Ascending aorta (tissue), 2 donors: ENCODE results near the gene ZC3H6. TPM values are rescaled to one million over a fixed set of nuclear protein-coding genes. Genes with fewer than 3 reads are reported as not detected.

Experiments used
- DNase-seq, 2 donors: peaks; one replicate each; pipeline ENCODE4 v3.0.0-alpha.2; 2019; ENCODE audit warnings: low spot score in 2 of 2
- H3K27ac ChIP-seq, 2 donors: fragments of 200-600 bp; sonication (generic); one replicate each; pipeline ENCODE4 v1.5.1; 2016 to 2017; ENCODE audit warnings: mild to moderate bottlenecking in 1 of 2
- H3K27me3 ChIP-seq: fragments of 200-600 bp; sonication (generic); one replicate; pipeline ENCODE4 v1.5.1; 2017
- H3K36me3 ChIP-seq, 2 donors: fragments of 200-600 bp; sonication (generic); one replicate each; pipeline ENCODE4 v1.5.1; 2016
- H3K4me1 ChIP-seq, 2 donors: fragments of 200-600 bp; sonication (generic); one replicate each; pipeline ENCODE4 v1.5.1; 2016 to 2017; ENCODE audit warnings: mild to moderate bottlenecking in 1 of 2
- H3K4me3 ChIP-seq, 2 donors: fragments of 200-600 bp; sonication (generic); one replicate each; pipeline ENCODE4 v1.5.1; 2016 to 2017; ENCODE audit warnings: mild to moderate bottlenecking in 1 of 2
- H3K9me3 ChIP-seq, 2 donors: fragments of 200-600 bp; sonication (generic); one replicate each; pipeline ENCODE4 v1.5.1; 2016
- intact Hi-C: fragments of 100-400 bp; cut with DNase I; formaldehyde crosslinking; loops from one replicate; pipeline ENCODE4 v1.15.1; 2023
- total RNA-seq: library from RNA; depleted of rRNA; stranded (reverse); fragments of >200 nt; gene quantifications from one replicate; pipeline ENCODE4 v1.1.0, GENCODE V29; 2016
- TF ChIP-seq, protein P1 (sequence below), 3 experiments: fragments of 200-600 bp in 2 of 3; fragments of 450-650 bp in 1 of 3; sonication (generic) in 2 of 3; IDR thresholded peaks; one replicate each; pipeline ENCODE4 v1.5.1; 2016 to 2019; ENCODE audit warnings: antibody characterized with exemption in 3 of 3, mild to moderate bottlenecking in 1 of 3, moderate library complexity in 1 of 3

The ZC3H6 gene
- total RNA-seq, 1 donor from 2014 or later, result 1.5 TPM

DNA sequence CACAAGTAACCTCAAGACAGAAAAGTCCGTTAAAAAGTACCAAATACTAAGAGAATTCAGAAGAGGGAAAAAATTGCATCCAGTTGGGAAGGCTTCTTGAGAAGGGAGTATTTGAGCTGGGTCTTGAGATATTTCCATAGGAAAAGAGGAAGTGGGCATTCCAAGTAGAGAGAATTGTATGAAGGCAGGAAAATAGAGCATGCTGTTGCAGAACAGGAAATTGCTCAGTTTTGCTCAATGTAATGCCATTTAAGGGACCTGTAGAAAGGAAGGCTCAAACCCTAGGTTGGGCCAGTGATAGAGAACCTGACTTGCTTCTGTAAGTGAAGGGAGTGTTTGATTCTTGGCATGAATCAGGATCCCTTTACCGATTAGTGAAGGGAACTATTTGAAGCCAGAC lies 19.5 kb upstream of the ZC3H6 start:
- no peak overlapping the region for H3K27ac ChIP-seq
- TF ChIP-seq, protein P1, sequence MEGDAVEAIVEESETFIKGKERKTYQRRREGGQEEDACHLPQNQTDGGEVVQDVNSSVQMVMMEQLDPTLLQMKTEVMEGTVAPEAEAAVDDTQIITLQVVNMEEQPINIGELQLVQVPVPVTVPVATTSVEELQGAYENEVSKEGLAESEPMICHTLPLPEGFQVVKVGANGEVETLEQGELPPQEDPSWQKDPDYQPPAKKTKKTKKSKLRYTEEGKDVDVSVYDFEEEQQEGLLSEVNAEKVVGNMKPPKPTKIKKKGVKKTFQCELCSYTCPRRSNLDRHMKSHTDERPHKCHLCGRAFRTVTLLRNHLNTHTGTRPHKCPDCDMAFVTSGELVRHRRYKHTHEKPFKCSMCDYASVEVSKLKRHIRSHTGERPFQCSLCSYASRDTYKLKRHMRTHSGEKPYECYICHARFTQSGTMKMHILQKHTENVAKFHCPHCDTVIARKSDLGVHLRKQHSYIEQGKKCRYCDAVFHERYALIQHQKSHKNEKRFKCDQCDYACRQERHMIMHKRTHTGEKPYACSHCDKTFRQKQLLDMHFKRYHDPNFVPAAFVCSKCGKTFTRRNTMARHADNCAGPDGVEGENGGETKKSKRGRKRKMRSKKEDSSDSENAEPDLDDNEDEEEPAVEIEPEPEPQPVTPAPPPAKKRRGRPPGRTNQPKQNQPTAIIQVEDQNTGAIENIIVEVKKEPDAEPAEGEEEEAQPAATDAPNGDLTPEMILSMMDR (IDR thresholded peaks at IDR 0.05), result no peak
- intact Hi-C loops, result loop anchor here (2.0 to 10.0 kb wide), 3 partner anchors 19 to 361 kb away; partner anchors contain the start of genes MERTK, TTL and ZC3H6
- no peaks in the 10 kb centered on the region for H3K9me3 ChIP-seq
- no peaks in the 10 kb centered on the region for H3K27me3 ChIP-seq
- peaks cover 0 to 7% of the 10 kb centered on the region in 2 donors for H3K4me1 ChIP-seq
- no peak for DNase-seq
- no peaks in the 10 kb centered on the region for H3K36me3 ChIP-seq
- no peak overlapping the region for H3K4me3 ChIP-seq

DNA sequence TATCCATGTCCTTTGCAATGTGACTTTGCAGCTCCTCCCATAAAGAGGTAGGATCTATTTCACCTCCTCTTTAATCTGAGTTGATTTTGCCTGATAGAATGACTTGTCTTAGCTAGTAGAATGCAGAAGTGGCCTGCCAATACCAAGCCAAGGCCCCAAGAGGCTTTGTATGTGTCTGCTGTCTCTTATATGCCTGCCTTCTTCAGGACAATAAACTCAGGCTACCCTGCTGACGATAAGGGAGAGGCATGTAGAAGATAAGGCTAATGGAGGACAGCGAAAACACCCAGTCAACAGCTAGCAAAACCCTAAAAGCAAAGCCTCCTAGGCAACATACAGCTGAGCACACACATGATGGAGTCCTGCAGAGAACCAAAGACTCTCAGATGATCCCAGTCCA lies 18.7 kb upstream of the ZC3H6 start:
- TF ChIP-seq, protein P1 (IDR thresholded peaks at IDR 0.05), result no peak
- intact Hi-C loops, result loop anchor here (5.0 to 10.0 kb wide), 2 partner anchors 226 to 362 kb away; partner anchors contain the start of genes MERTK and TTL

DNA sequence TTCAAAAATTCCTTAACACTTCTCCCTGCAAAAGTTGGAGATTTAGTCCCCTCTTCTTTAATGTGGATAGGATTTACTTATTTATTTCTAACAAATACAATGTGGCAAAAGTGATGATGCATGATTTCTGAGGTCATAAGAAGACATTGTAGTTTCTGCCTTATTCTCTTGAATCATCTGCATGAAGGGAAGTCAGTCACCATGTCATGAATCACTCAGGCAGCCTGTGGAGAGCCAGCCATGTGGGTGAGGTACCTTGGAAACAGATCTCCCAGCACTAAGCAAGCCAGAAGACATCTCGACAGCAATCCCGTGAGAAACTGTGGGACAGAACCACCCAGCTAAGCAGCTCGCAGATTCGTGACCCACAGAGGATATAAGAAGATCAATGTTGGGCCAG lies 17.8 kb upstream of the ZC3H6 start:
- DNase-seq, result no peak
- Histone ChIP-seq H3K27me3 (no peaks in the 10 kb centered on the region), H3K36me3 (no peaks in the 10 kb centered on the region), H3K9me3 (no peaks in the 10 kb centered on the region), H3K27ac (no peak overlapping the region), H3K4me3 (no peak overlapping the region), H3K4me1 (peaks cover 0 to 7% of the 10 kb centered on the region in 2 donors)
- intact Hi-C loops, result loop anchor here (5.0 to 10.0 kb wide), 2 partner anchors 225 to 363 kb away; partner anchors contain the start of genes MERTK and TTL
- TF ChIP-seq, protein P1 (IDR thresholded peaks at IDR 0.05), result no peak

More for the DNA sequence above, 18.7 kb upstream of the ZC3H6 start:
- H3K4me1 ChIP-seq, result peaks cover 0 to 7% of the 10 kb centered on the region in 2 donors
- H3K36me3 ChIP-seq, result no peaks in the 10 kb centered on the region
- H3K27ac ChIP-seq, result no peak overlapping the region
- no peaks in the 10 kb centered on the region for H3K27me3 ChIP-seq
- H3K4me3 ChIP-seq, result no peak overlapping the region
- no peaks in the 10 kb centered on the region for H3K9me3 ChIP-seq
- DNase-seq, result no peak

DNA sequence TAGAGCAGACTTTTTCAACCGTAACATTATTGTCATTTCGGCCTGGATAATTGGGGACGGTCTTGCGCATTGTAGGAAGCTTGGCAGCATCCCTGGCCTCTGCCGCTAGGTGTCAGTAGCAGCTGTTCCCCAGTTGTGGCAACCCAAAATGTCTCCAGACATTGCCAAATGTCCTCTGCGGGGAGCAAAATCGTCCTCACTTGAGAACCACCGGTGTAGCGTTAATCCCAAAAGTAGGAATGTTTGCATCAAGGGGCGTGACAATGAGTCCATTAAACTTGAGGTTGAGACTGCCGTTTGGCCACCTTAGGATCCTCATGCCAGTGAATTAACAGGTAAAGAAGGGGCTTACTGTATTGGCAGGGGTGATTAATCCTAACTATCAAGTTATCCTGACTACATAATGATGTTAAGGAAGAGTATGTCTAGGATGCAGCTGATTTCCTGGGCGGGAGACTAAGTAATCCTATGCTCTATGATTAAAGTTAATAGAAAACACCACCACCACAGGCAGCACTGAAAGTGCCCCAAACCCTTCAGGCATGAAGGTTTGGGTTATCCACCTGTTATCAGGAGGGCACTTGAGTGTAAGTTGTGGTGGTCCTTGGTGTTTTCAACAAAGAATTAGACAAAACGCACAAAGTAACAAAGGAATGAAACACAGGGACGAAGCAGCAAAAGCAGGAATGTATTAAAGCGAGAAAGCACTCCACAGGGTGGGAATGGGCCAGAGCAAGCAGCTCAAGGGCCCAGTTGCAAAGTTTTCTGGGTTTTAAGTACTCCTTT lies 15.7 kb upstream of the ZC3H6 start:
- no peaks in the 10 kb centered on the region for H3K36me3 ChIP-seq
- DNase-seq, result peak; percentile 43 to 92
- TF ChIP-seq, protein P1 (IDR thresholded peaks at IDR 0.05), result peak; percentile 82 to 94 (median 91)
- peak overlapping the region; percentile 29 to 46 for H3K4me3 ChIP-seq
- H3K9me3 ChIP-seq, result no peaks in the 10 kb centered on the region
- no peak overlapping the region for H3K27ac ChIP-seq
- intact Hi-C loops, result loop anchor here (2.0 to 10.0 kb wide), 3 partner anchors 173 to 365 kb away; partner anchors contain the start of genes MERTK, RGPD8 and TTL
- H3K27me3 ChIP-seq, result no peaks in the 10 kb centered on the region
- H3K4me1 ChIP-seq, result no peaks in the 10 kb centered on the region

DNA sequence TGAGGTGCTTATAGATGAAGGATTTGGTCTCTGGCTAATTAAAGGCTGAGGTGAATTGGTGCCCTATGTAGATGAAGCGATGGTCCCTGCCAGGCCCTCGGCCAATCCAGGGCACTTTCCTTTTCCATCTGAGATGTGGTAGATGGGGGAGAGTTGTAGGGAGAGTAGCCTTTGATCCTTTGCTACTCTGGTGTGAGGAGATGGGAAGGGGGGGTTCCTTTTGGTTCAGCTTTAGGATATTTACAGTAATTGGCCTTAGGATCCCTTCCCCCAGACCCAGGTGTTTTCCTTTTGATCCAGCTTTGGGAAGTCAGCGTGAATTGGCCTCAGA lies 15.1 kb upstream of the ZC3H6 start:
- no peaks in the 10 kb centered on the region for H3K27me3 ChIP-seq
- H3K9me3 ChIP-seq, result no peaks in the 10 kb centered on the region
- H3K27ac ChIP-seq, result no peak overlapping the region
- DNase-seq, result no peak
- no peak overlapping the region for H3K4me3 ChIP-seq
- intact Hi-C loops, result no loop called here
- TF ChIP-seq, protein P1 (IDR thresholded peaks at IDR 0.05), result no peak
- no peaks in the 10 kb centered on the region for H3K36me3 ChIP-seq
- H3K4me1 ChIP-seq, result no peaks in the 10 kb centered on the region
